HG03432 (cell line): ENCODE results near the gene GPHN.

Experiments
- ATAC-seq: cut with Tn5 transposase; IDR thresholded peaks from one replicate; pipeline ENCODE4 v1.9.1; 2021; ENCODE audit warnings: mild to moderate bottlenecking, moderate library complexity; ENCODE audit not compliant: unreplicated experiment

The GPHN gene

DNA sequence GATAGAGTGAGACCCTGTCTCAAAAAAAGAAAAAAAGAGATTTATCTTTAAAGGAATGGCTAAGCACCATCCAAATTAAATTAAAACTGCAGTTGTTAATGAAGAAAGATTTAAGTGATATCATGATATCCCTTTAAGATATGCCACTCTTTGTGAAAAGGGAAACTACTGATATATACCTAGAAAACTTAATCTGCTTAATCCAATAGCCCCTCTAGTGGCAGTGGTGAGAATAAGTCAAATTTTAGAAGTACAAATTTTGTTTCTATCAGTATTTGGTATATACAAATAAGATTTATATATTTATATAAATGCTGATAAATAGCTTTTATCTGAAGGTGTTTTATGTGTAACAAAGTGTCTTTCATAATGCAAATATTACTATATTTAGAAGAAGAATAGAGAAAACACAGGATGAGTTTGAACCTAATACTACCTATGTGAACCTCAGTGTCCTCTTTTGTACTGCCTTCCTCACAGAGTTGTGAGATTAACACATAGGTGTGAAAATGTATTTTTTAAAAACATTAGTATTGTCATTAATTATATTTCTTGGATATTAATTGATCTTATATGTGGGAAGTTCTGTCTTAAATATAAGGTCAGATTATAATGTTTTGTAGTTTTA lies 629.9 kb downstream of the GPHN start:
- no peak for ATAC-seq

DNA sequence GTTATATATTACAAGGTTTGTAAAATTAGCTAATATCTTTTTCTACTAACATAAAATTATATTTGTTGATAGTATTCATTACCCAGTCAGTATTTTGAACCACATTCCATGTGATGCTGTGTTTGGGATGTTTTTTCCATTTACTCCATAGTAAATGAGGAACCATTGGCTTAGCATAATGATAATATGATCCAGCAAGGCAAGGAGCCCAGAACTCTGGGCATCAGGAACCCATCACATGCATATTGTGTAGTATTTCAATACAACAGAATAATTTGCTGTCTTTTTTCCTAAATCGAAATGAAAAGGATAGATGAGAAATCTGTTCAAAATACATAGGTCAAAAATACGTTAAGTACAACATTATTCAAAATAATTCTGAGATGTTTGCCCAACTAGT lies 632.6 kb downstream of the GPHN start:
- no peak for ATAC-seq

DNA sequence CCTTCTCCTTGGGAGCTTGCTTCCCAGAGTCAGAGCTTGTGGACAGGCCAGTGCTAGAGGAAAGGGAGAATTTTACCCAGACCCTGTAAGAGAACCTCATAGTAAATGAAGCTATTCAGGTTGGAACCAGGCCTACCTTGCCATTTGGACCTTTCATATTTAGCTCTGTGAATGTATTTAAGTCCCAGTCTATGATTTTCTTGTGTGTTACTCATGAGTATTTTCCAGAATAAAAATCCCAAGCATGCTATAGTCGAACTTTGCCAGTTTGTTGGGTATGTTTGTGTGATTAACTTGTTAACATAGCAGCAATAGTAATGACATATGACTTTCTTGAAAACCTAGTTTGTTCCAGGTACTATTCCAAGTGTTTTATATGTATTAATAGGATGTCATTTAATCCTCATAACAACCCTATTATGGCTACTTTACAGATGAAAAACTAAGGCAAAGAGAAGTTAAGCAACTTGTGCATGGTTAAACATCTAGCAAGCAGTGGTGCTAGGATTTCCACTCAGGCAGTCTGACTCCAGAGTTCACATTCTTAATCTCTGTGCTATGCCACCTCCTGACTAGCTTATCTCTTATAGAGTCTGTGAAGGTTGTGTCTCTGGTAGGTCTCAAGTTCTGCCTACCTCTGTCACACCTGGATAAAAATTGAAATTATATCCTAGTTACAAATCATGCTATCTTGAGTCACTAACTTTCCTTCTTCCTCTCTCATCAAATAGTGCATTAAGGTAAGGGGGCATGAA lies 633.4 kb downstream of the GPHN start:
- ATAC-seq, result no peak

DNA sequence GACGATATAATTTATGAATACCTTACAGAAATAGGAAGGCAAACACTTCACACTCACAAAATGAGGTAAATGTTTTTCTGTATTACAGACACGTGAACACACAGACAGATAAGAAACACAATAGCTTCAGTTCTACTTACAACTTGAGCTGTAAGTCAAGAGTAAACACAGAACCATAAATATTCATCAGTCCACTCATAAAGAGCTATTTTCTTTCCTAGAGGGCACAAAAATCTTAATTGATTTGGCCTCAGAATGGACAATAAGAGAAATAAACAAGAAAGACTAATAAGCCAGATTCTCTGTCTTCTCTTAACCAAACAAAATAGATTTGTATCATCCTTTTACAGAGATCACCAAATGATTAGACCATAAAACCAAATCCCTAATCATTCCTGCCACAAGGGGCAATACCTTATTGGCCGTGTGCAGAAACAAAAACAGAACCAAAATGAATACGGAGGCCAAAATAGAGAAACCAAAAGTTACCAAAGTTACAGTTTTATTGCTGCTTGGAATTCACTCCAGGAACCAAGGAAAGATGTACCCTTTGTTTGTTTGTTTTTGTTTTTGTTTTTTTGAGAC lies 643.2 kb downstream of the GPHN start:
- no peak for ATAC-seq

DNA sequence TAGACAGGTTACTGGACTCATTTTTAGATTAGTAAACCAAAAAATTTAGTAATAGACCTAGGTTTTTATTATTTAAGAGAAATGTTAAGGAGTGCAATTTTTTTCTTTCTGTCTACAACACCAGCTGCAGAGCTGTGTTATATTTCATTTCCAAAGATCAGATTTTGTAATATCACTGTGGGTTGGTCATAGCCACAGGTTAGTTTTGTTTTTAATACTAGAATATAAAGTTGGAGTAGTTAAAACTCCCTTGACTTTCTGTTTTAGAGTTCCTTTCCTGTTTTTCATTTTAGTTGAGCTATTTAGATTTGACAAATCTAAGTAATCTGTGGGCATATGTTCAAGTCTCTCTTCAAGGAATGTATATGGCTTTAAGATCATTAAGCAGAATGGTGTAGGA lies 650.6 kb downstream of the GPHN start:
- ATAC-seq, result no peak

DNA sequence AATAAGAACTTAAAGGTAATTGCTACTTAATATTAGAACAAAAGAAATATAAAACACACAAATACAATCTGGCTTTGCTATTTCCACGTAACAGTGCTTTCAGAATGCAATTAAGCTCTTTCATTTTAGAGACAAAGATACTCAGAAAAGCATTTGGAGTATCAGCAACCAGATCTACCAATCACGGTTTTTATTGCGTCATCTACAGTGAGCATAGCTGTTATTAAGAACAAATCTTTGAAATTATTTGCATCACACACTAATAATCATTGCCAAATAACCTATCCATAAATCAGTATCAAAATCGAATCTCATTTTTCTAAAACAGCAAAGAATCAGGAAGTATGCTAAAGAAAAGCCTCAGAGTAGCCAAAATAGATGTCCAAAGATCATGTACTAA lies 654.4 kb downstream of the GPHN start:
- ATAC-seq, result no peak

DNA sequence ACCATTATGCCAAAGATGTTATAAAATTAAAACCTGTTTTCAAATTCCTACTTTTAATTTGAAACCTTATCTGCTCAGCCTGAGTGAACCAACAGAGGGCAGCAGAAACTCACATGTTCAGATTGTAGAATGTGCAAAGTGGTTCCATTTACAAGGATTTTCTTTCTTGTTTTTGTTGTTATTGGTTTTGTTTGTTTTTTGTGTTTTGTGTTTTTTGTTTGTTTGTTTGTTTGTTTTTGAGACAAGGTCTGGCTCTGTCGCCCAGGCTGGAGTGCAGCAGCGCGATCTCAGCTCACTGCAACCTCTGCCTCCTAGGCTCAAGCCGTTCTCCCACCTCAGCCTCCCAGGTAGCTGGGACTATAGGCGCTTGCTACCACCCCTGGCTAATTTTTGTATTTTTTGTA lies 658.5 kb downstream of the GPHN start:
- ATAC-seq, result no peak

DNA sequence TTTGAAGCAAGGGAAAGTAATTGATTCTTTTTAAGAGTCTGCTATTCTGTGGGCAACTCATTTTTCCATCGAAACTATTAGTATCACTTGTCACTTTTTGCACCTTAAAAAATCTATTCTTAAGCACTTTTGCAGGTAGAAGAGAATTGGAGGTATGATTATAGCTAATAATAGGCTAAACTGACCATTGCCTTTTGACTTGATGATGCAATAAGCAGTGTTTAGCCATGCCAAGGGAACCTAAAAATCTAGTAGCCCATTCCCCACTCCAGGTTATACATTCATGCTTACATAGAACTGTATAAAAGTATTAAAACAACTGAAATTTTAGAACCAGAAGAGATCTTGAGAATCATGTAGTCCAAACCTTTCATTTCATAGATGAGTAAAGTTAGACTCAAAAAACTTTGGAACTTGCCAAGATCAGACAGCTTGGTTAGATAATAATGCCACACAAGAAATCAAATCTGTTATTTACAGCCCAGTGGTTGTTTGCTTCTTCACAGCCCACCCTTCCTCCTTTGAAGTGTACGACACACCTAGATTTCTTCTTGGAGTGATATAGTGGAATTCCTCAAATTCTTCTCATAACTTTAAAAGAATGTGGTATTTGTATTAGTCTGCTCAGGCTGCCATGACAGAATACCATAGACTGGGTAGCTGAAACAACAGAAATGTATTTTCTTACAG lies 659.6 kb downstream of the GPHN start:
- no peak for ATAC-seq

DNA sequence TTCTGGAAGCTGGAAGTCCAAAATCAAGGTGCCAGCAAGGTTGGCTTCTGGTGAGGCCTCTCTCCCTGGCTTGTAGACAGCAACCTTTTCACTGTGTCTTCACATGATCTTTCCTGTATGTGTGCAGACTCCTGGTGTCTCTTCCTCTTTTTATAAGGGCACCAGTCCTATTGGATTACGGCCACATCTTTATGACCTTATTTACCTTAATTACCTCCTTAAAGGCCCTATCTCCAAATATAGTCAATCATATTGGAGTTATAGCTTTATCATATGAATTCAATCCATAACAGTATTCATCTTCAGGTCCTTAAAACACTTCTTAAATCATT lies 660.1 kb downstream of the GPHN start:
- ATAC-seq, result no peak

DNA sequence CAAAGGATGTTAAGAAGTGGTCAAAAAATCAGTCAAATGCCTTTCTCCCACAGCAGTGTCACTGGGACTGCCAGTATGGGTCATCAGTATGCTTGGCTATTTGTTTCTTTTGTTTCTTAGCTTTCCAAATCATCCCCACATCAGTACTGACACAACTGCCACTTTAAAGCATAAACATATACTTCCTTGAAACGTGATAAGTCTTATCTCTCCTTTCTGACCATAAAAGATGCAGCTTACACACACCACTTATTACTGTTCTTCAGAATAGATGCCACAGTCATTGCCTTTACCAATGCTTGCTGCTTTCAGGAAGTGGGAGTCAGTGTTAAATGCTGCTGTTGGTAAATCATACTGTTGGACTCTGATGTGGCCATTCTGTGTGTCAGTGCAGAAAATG lies 662.7 kb downstream of the GPHN start:
- no peak for ATAC-seq

DNA sequence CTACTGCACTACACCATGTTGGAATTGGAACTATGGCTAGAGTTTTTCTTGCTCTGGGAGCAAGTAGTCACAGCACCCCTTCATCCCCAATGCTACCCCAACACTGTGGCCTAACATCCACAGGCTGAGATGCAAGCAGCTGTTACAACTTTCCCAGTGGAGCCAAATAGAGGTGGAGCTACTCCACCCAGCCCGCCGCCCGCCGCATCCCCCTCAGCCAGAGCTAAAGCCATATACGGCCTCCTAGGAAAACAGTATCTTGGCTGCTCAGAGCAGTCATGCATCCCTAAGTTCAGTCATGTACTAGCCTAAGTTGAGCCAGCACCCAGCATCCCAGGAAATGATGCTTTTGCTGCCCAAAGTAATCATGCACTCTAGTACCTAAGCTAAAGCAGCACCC lies 664.1 kb downstream of the GPHN start:
- no peak for ATAC-seq

DNA sequence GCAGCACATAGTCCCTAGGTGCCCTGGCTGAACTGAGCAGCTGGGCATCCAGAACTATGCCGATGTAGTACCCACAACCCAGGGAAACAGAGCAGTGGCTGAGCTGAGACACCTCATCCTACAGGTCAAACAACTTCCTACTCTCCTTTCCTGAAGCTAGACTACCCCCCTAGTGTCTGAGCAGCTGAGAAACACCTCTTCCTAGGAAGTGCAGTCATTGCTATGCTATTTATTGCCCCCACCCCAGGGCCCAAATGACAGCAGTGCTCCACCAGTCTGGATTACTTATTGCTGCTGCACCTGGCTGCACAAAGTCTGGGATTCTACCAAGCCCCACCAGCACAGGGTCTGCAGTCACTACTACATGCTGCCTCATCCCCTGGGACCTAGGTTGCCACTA lies 664.6 kb downstream of the GPHN start:
- no peak for ATAC-seq

DNA sequence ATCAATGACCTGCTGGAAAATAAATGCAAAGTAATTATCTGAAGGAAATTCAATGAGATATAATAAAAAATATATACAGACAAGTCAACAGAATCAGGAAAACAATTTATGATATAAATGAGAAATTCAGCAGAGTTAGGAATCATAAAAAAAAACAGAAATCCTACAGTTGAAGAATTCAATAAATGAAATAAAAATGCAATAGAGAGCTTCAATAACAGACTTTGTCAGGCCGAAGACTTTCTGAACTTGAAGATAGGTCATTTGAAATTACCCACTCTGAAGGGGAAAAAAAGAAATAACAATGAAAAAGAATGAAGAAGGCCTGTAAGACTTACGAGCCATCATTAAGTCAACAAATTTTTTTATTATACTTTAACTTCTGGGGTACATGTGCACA lies 665.8 kb downstream of the GPHN start:
- ATAC-seq, result no peak

DNA sequence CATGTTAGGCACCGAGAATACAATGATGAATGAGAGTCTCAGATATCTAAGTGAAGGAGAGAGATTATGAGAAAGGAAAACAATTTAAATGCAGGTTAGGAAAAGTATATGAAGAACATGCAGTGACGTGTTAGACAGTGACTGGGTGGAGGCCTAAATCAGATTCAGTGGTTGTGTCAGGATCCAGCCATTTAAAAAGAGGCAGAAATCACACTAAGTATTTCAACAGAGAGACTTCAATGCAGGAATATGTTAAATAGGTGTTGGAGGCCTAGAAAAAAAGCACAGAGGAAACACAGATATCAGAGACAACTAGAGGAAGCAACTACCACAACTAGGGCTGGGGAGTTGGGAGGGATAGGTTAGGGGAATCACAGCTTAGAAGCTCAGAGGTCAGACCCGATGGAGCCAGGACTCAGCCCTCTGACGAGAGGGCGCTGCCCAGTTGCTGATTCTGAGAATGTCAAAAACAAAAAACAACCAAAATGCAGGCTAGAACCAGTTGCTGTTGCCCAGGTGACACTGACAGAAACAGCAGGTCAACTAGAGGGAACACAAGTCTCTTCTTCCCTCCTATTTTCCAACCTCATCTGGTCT lies 678.3 kb downstream of the GPHN start:
- no peak for ATAC-seq

DNA sequence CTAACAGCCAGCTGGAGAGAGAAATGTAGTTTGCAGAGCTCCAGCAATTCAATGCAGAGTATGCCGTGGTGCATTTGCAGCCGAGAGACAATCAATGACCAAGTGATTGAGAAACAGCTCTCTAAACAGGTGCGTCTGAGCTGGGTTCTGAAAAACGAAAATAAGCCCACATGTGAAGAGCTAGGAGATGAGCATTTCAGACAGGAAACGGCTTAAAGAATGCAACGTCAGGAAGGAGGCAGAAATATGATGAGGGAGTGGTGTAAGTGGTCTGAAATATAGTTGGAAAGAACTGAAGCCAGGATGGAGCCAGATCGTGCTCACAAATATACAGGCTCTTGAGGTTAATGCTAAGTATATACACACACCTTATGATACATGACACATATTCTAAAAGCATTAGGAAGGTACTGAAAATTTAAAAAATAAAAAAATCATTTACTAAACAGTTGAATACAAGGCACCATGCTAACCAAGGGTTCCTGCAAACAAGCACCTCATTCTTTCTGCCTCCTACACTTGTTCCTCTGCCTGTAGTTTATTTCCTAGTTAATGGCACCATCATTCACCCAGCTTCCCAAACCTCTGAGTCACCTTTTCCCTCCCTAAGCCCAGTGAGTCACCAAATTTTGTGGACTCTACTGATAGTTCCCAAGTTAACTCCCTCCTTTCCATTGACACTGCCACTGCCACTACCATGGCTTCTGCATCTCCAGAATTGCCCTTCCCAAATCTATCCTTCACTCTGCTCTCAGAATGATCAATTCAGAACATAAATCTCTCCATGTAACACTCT lies 679.0 kb downstream of the GPHN start:
- no peak for ATAC-seq

DNA sequence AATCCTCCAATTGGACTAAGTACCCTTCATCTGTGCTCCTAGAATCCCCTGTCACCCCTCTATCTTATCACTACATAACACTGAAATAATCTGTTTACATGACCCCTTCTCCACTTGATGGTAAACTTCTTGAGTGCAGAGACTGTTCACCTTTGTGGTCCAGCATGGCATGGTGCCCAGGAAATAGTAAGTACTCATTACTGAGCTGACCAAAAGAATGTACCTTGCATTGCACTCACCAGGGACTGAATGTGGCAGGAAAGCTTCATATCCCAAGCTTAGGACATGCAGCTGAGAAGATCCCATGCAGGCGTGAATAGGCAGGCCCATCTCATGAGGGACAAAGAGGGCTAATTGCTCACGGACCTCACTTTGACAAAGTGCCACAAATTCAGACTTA lies 679.9 kb downstream of the GPHN start:
- no peak for ATAC-seq

DNA sequence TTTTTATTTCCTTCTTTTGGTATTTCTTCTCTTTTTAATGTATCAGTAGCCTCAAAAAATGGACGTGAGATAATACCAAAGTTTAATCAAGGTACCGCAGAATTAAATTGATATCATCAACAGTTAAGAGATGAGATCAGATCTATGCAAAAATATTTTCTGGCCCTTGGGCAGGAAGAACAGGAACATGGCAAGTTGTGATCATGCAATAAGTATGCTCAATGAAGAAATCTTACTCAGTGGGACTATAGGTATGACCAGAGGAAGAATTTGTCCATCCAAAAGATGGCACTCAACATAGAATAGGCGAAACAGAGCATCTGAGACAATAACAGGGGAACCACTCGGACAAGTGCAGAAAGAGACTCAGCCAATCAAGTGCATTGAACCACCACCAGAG lies 680.4 kb downstream of the GPHN start:
- ATAC-seq, result no peak

DNA sequence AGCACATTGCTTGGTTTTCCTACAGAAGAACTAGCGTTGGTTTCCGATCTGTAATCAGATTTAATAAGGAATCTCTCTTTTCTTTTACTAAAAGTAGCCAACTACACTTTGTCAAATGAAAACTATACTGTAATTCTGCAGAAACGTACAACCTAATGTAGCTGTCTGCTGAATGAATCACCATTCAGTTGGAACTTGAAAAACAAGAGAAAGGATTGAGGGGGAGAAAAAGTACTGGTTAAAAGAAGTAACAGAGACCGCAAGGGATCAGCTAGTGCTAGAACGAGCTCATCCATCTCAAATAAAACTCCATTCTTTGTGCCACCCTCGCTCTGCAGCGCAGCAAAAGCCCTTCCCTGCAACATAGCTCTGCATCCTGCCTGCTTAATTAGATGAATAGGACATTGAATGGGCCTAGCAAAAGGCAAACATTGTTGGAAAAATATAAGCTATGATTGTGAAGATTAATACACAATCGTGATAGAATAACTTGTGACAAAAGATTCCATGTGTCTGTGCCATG lies 683.9 kb downstream of the GPHN start:
- no peak for ATAC-seq

DNA sequence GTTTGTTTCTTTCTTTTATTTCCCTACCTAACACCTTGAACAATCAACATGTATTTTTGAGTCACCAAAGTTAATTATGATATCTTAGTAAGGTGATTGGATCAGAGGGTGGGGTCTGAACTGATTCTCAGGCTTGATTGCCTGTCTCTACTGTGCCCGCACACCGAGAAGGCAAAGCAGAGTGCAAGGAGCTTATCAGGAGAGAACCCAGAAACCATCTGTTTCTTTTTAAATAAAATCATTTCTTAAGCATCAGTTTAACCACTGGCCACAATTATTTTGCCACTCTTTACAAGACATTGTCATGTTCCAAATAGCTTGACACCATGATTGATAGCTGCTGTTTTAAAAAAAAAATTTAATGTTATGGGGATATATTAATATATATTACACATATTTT lies 684.4 kb downstream of the GPHN start:
- ATAC-seq, result no peak

DNA sequence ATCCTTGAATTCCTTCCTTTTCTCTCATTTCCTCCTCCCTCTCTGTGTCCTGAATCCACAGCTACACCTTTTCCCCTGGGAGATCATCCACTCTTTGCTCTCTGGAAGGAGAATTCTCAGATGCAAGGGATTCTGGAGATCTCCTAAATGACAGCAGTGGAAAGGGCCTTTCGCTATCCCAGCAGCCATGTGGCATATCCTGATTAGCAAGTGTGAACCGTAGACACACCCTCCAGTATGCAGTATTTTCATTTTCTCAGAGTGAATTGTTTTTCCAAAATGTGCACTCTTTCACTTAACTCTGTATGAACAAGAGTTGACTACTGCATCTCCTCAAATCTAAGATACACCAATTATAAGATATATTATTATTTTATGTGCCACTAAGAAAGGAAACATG lies 687.3 kb downstream of the GPHN start:
- ATAC-seq, result no peak

DNA sequence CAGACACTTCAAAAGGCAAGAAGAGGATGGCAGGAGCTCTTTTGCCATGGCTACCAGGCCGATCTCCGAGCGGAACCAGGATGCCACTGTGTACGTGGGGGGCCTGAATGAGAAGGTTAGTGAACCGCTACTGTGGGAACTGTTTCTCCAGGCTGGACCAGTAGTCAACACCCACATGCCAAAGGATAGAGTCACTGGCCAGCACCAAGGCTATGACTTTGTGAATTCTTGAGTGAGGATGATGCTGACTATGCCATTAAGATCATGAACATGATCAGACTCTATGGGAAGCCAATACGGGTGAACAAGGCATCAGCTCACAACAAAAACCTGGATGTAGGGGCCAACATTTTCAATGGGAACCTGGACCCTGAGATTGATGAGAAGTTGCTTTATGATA lies 691.1 kb downstream of the GPHN start:
- no peak for ATAC-seq
